Measurements from ENCODE around the gene VCPKMT.

DNA sequence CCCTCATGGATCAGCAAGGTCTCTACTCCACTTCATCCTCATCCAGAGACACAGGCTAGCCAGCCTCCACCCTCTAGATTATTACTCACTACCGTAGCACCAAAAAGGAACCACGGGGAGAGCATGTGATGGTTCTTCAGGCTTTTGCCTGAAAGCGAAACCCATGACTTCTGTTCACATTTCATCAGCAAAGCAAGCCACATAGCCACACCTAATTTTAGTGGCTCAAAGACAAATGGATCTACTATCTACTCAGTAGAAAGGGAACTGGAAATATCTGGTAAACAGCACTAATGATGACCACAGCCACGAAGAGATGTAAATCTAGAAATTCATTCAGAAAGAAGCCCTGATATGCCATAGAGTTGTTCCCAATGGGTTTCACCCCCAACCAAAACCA is 51.4 kb downstream of the VCPKMT start:
- TF ChIP-seq CTCF (IDR thresholded peaks at IDR 0.05) (no peak), EZH2phosphoT487 (IDR thresholded peaks at IDR 0.05) (no peak)

Data from neural progenitor cell (in vitro differentiated cells).